Astrocyte of the cerebellum (primary cell): Measurements from ENCODE around the gene GNB1.
A peak's percentile ranks its signal among the peaks of the same experiment; 100 is the strongest.

ENCODE experiments used
- DNase-seq: peaks from one replicate; pipeline ENCODE4 v3.0.0-alpha.2; 2011; ENCODE audit warnings: low read depth
- H3K4me3 ChIP-seq: 2 replicates; pipeline ENCODE4 v1.5.1; 2011; ENCODE audit warnings: mild to moderate bottlenecking, low read depth, low read length, moderate library complexity
- in situ Hi-C: cut with HindIII; loops from 2 replicates; pipeline ENCODE4 v1.10.0; 2017; ENCODE audit warnings: low sequenced_read_pairs
- TF ChIP-seq, protein P1 (sequence below): IDR thresholded peaks from 2 replicates; pipeline ENCODE4 v1.5.1; 2012; ENCODE audit warnings: low read length, low read depth, moderate library complexity, mild to moderate bottlenecking; ENCODE audit errors: missing control alignments

The GNB1 gene

DNA sequence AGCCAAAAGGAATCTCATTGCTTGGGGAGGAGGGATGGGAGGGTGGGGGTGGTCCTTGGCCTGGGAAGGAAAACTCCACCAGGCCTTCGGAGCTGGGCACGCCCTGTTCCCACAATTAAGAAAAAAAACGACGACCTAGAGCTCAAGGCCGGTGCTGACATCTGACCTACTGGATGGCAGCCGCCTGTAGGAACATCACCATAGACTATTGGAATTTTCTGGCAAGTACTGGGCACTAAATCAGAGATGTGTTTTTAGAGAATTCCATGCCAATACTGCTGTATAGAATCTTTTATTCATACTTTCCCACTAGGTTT, 113.3 kb downstream of the GNB1 start:
- in situ Hi-C loops = no loop called here
- TF ChIP-seq, protein P1, sequence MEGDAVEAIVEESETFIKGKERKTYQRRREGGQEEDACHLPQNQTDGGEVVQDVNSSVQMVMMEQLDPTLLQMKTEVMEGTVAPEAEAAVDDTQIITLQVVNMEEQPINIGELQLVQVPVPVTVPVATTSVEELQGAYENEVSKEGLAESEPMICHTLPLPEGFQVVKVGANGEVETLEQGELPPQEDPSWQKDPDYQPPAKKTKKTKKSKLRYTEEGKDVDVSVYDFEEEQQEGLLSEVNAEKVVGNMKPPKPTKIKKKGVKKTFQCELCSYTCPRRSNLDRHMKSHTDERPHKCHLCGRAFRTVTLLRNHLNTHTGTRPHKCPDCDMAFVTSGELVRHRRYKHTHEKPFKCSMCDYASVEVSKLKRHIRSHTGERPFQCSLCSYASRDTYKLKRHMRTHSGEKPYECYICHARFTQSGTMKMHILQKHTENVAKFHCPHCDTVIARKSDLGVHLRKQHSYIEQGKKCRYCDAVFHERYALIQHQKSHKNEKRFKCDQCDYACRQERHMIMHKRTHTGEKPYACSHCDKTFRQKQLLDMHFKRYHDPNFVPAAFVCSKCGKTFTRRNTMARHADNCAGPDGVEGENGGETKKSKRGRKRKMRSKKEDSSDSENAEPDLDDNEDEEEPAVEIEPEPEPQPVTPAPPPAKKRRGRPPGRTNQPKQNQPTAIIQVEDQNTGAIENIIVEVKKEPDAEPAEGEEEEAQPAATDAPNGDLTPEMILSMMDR = no peak
- H3K4me3 ChIP-seq = peak overlapping the region; percentile 53
- no peak for DNase-seq

DNA sequence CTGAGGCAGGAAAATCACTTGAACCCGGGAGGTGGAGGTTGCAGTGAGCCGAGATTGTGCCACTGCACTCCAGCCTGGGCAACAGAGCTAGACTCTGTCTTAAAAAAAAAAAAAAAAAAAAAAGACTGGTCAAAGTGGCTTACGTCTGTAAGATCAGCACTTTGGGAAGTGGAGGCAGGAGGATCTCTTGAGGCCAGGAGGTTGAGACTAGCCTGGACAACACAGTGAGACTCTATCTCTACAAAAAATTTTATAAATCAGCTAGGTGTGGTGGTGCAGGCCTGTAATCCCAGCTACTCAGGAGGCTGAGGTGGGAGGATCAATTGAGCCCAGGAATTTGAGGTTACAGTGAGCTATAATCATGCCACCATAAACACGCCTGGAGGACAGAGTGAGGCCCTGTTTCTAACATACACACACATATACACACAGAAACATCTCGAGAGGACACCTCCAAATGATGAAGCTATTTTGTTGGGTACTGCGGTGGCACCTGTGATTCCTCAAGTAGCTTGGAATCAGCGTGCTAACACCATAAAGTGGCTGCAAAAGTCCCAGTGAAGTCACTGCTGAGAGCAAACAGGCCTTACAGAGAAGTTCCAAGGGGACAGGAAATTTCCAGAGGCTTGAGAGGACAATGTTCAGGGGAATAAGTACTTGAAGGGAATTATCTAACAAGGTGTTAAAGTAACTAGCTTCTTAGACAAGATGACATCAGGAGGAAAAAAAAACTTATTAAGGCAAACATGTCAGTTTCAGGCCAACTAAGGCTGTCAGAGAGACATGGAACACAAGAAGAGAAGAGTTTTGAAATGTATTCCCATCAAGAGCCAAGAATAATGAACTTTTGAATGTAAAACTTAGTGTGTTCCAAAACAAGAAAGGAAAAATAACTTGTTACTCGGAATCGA, 114.0 kb downstream of the GNB1 start:
- TF ChIP-seq, protein P1 = no peak
- in situ Hi-C loops = no loop called here
- no peak for DNase-seq
- H3K4me3 ChIP-seq = peak overlapping the region; percentile 53

DNA sequence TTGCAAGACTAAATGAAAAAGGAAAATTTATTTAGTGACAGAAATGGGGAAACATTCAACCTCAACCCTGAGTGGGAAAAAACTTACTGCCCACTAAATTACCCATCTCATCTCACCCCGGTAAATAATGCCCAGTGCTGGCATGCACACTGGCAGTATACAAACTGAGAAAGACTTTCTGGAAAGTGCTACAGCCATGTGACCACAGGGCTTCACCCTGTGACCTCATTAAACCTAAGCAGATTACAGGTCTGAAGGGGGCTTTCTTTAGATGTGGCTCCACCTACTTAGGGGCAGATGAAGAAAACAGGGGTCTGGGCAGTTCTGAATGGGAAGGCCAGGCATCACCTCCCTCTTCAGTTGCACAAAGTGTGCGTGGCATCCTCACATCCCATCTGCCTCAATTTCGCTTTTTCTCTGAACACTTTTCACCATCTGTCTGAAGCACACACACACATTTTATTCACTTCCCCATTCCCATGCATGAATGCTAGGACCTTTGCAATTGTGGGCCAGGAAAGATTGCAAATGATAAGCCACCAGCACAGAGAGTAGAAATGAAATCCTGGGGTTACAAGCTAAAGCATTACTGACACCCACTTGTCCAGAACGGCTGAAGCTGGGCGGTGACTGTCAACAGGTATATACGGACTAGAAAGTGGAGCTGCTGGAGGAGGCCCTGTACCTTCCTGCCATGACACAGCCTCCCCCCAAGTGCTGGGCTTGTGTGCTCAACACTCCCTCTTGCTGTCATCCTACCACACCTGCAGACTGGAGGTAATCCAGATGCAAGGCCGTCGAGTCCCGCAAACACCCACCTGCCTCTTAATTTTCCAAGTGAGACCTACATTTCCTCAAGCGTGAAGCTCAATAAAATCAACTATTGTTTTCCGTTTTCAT, 115.3 kb downstream of the GNB1 start:
- no peak for DNase-seq
- in situ Hi-C loops = no loop called here
- TF ChIP-seq, protein P1 = no peak
- no peak overlapping the region for H3K4me3 ChIP-seq

DNA sequence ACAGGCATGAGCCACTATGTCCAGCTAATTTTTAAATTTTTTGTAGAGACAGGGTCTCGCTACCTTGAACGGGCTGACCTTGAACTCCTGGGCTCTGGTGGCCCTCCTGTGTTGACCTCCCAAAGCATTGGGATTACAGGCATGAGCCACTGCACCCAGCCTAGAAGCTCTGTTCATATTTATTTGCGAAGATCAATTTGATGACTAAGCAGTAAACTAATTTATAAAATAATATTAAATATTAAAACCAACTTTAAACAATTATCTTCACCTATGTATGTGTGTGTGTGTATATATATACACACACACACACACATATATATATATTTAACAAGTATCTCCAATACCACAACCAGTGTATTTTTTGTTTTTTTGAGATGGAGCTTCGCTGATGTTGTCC, 117.0 kb downstream of the GNB1 start:
- TF ChIP-seq, protein P1 = no peak
- in situ Hi-C loops = no loop called here
- no peak overlapping the region for H3K4me3 ChIP-seq
- DNase-seq = no peak

DNA sequence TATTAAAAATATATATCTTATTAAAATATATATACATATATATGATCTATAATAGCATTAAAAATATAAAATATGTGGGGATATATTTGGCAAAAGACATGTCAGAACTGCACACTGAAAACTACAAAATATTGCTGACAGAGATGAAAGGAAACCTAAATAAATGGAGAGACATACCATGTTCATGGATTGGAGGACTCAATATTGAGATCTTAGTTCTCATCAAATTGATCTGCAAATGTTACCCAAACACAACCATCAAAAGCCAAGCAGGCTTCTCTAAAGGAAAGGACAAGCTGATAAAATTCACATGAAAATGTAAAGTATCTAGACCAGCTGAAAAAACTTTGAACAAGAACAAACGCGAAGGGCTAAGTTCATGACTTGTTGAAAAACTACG, 119.8 kb downstream of the GNB1 start:
- TF ChIP-seq, protein P1 = no peak
- in situ Hi-C loops = no loop called here
- no peak for DNase-seq
- no peak overlapping the region for H3K4me3 ChIP-seq

DNA sequence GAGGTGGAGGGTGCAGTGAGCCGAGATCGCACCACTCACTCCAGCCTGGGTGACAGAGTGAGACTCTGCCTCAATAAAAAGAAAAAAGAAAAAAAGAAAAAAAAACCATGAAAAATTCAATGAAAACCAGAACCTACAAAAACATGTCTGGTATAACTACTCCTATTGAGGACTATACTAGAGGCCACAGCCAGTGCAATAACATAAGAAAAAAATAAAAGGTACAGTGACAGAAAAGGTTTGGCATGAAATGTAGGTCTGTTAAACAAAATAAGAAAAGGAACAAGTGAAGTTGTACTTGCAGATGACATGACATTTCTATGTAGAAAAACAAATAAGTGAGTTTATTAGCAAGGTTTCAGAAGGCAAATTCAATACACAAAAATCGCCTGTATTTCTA, 120.8 kb downstream of the GNB1 start:
- TF ChIP-seq, protein P1 = no peak
- DNase-seq = no peak
- in situ Hi-C loops = no loop called here
- no peak overlapping the region for H3K4me3 ChIP-seq
